ENCODE results near the gene UBA6.

The UBA6 gene

GRCh38 chr4:67691328-67691727, 9.6 kb downstream of the UBA6 start:
- DNase-seq (ENCODE audit: low read depth), result no peak
- no peak overlapping the region for H3K4me3 ChIP-seq (ENCODE audit: low read depth, low read length)
- TF ChIP-seq, protein P1, sequence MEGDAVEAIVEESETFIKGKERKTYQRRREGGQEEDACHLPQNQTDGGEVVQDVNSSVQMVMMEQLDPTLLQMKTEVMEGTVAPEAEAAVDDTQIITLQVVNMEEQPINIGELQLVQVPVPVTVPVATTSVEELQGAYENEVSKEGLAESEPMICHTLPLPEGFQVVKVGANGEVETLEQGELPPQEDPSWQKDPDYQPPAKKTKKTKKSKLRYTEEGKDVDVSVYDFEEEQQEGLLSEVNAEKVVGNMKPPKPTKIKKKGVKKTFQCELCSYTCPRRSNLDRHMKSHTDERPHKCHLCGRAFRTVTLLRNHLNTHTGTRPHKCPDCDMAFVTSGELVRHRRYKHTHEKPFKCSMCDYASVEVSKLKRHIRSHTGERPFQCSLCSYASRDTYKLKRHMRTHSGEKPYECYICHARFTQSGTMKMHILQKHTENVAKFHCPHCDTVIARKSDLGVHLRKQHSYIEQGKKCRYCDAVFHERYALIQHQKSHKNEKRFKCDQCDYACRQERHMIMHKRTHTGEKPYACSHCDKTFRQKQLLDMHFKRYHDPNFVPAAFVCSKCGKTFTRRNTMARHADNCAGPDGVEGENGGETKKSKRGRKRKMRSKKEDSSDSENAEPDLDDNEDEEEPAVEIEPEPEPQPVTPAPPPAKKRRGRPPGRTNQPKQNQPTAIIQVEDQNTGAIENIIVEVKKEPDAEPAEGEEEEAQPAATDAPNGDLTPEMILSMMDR (conservative IDR thresholded peaks at IDR 0.05; ENCODE audit: low read depth, low read length), result no peak

GRCh38 chr4:67687636-67688035, 13.3 kb downstream of the UBA6 start:
- DNase-seq (ENCODE audit: low read depth), result peak; percentile 68
- H3K4me3 ChIP-seq (ENCODE audit: low read depth, low read length), result peak overlapping the region; percentile 14

GRCh38 chr4:67685532-67685859, 15.5 kb downstream of the UBA6 start:
- no peak for DNase-seq (ENCODE audit: low read depth)
- TF ChIP-seq, protein P1 (conservative IDR thresholded peaks at IDR 0.05; ENCODE audit: low read depth, low read length), result no peak
- no peak overlapping the region for H3K4me3 ChIP-seq (ENCODE audit: low read depth, low read length)

More at GRCh38 chr4:67687636-67688035, 13.3 kb downstream of the UBA6 start:
- TF ChIP-seq, protein P1 (conservative IDR thresholded peaks at IDR 0.05; ENCODE audit: low read depth, low read length), result no peak

GRCh38 chr4:67684839-67685531, 16.0 kb downstream of the UBA6 start:
- H3K4me3 ChIP-seq (ENCODE audit: low read depth, low read length), result no peak overlapping the region
- TF ChIP-seq, protein P1 (conservative IDR thresholded peaks at IDR 0.05; ENCODE audit: low read depth, low read length), result no peak
- DNase-seq (ENCODE audit: low read depth), result peak; percentile 43

DNA sequence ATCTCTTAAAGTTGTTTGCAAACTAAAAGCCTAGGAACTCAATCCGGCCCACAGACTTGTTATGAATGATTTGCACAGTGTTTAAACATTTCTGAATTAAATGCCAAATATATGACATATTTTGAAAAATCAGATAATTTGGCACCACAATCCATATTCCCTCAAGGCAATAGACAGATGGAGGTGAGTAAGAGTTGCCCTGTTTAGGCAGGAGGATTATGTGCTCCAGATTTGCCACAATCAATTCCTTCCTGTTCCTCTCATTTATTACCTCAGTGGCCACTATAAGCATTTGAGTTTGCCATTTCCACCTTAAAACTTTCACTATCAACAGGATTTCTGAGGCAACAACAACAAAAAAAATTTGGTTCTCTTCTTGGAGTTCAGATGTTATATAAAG, 18.7 kb downstream of the UBA6 start:
- no peak overlapping the region for H3K4me3 ChIP-seq (ENCODE audit: low read depth, low read length)
- TF ChIP-seq, protein P1 (conservative IDR thresholded peaks at IDR 0.05; ENCODE audit: low read depth, low read length), result no peak
- no peak for DNase-seq (ENCODE audit: low read depth)

DNA sequence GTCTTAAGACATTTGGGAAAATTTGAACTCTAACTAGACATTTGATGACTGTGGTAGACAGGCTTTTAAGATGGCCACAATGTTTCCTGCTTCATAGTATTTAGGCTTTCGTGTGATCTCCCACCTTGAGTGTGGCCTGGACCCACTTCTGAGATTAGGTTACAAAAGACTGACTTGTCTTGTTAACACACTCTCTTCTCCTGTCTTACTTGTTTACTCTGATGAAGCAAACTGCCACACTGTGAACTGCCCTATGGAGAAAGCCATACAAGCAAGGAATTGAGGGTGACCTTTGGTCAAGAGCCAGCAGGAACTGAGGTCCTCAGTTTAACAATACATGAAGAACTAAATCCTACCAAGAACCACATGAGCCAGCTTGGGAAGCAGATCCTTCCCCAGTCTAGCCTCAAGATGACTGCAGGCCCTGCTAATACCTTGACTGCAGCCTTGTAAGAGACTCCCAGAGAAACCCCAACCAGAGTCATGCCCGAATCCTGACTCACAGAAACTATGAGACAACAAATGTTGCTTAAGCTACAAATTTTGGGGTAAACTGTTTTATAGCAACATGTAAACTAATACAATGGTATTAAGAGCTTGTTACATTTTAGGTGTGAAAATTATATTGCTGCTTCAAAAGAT, 20.3 kb downstream of the UBA6 start:
- TF ChIP-seq, protein P1 (conservative IDR thresholded peaks at IDR 0.05; ENCODE audit: low read depth, low read length), result no peak
- no peak overlapping the region for H3K4me3 ChIP-seq (ENCODE audit: low read depth, low read length)
- peak; percentile 66 for DNase-seq (ENCODE audit: low read depth)

DNA sequence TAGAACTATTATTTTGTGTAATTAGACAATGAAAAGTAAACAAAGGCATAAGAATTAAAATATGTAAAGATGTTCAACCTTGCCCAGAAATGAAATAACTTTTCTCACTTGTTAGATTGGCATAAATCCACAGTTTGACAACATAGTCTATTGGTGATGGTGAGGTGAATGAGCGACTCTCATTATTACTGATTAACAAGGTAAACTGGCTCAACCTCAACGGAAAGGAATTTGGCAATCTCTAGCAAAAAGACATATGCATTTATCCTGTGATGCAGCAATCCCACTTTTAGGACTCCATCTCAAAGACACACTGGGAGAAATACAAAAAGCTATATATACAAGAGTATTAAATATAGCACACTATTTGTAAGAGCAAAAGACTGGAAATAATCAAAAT, 22.3 kb downstream of the UBA6 start:
- no peak for DNase-seq (ENCODE audit: low read depth)
- TF ChIP-seq, protein P1 (conservative IDR thresholded peaks at IDR 0.05; ENCODE audit: low read depth, low read length), result no peak

More for the DNA sequence above, 22.3 kb downstream of the UBA6 start:
- no peak overlapping the region for H3K4me3 ChIP-seq (ENCODE audit: low read depth, low read length)
